A549 (cell line): Measurements from ENCODE around the gene GRIP1.

Experiments
- CTCF ChIP-seq: fragments of >200 bp; sonication (Bioruptor Twin); formaldehyde crosslinking; IDR thresholded peaks from 3 replicates; pipeline ENCODE4 v1.5.1; 2016
- EP300 ChIP-seq, 2 experiments: fragments of >200 bp; sonication (Bioruptor Twin); formaldehyde crosslinking; IDR thresholded peaks; 2 replicates in 1 of 2; 3 replicates in 1 of 2; pipeline ENCODE4 v1.6.1; 2016 to 2017
- ESRRA ChIP-seq: fragments of 150-350 bp; IDR thresholded peaks from 2 replicates; pipeline ENCODE4 v1.6.1; 2014; ENCODE audit warnings: mild to moderate bottlenecking, low read length, borderline replicate concordance
- GATA3 ChIP-seq: IDR thresholded peaks from 2 replicates; pipeline ENCODE4 v1.6.1; 2012; ENCODE audit warnings: borderline replicate concordance
- HDAC2 ChIP-seq: fragments of 200-600 bp; sonication (generic); IDR thresholded peaks from 2 replicates; pipeline ENCODE4 v1.6.1; 2016
- JUN ChIP-seq, 2 experiments: fragments of >200 bp; sonication (Bioruptor Twin); formaldehyde crosslinking; IDR thresholded peaks; 2 replicates in 1 of 2; 3 replicates in 1 of 2; pipeline ENCODE4 v1.6.1; 2016 to 2017
- MAX ChIP-seq: IDR thresholded peaks from 2 replicates; pipeline ENCODE4 v1.6.1; 2012
- POLR2A ChIP-seq: IDR thresholded peaks from 2 replicates; pipeline ENCODE4 v1.6.1; 2012; ENCODE audit warnings: mild to moderate bottlenecking, low read length
- RARB ChIP-seq: fragments of 250-450 bp; sonication (Bioruptor Pico); IDR thresholded peaks from 2 replicates; pipeline ENCODE4 v1.8.0; 2021; ENCODE audit warnings: mild to moderate bottlenecking, moderate library complexity
- RFX5 ChIP-seq: fragments of 450-650 bp; IDR thresholded peaks from 2 replicates; pipeline ENCODE4 v1.7.1; 2014; ENCODE audit warnings: antibody characterized with exemption, mild to moderate bottlenecking, moderate library complexity
- TF ChIP-seq, protein P1 (sequence below): fragments of 150-350 bp; IDR thresholded peaks from 2 replicates; pipeline ENCODE4 v1.6.1; 2014; ENCODE audit warnings: low read depth, mild to moderate bottlenecking, low read length
- TF ChIP-seq, protein P2 (sequence below): fragments of 250-450 bp; sonication (Bioruptor Pico); IDR thresholded peaks from 2 replicates; pipeline ENCODE4 v1.5.0; 2021; ENCODE audit warnings: mild to moderate bottlenecking, moderate library complexity, borderline replicate concordance

- no peak for TF ChIP-seq CTCF
- TF ChIP-seq JUN (IDR thresholded peaks at IDR 0.05): no peak
- TF ChIP-seq POLR2A: no peak
- no peak for TF ChIP-seq RFX5
- no peak for TF ChIP-seq EP300 (IDR thresholded peaks at IDR 0.05)
- TF ChIP-seq, protein P1, sequence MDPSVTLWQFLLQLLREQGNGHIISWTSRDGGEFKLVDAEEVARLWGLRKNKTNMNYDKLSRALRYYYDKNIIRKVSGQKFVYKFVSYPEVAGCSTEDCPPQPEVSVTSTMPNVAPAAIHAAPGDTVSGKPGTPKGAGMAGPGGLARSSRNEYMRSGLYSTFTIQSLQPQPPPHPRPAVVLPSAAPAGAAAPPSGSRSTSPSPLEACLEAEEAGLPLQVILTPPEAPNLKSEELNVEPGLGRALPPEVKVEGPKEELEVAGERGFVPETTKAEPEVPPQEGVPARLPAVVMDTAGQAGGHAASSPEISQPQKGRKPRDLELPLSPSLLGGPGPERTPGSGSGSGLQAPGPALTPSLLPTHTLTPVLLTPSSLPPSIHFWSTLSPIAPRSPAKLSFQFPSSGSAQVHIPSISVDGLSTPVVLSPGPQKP: no peak
- TF ChIP-seq, protein P2, sequence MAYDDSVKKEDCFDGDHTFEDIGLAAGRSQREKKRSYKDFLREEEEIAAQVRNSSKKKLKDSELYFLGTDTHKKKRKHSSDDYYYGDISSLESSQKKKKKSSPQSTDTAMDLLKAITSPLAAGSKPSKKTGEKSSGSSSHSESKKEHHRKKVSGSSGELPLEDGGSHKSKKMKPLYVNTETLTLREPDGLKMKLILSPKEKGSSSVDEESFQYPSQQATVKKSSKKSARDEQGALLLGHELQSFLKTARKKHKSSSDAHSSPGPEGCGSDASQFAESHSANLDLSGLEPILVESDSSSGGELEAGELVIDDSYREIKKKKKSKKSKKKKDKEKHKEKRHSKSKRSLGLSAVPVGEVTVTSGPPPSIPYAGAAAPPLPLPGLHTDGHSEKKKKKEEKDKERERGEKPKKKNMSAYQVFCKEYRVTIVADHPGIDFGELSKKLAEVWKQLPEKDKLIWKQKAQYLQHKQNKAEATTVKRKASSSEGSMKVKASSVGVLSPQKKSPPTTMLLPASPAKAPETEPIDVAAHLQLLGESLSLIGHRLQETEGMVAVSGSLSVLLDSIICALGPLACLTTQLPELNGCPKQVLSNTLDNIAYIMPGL (CRISPR knock-in tag): no peak
- no peak for TF ChIP-seq ESRRA
- no peak for TF ChIP-seq HDAC2
- no peak for TF ChIP-seq GATA3
- TF ChIP-seq RARB (CRISPR knock-in tag): no peak
- TF ChIP-seq MAX: no peak
Measured at GRCh38 chr12:66692170-66692569, 13.3 kb upstream of the GRIP1 start.
